Upper lobe of left lung (tissue), 6 donors: Measurements from ENCODE around the gene TUBB. TPM values are rescaled to one million over a fixed set of nuclear protein-coding genes. Genes with fewer than 3 reads are reported as not detected.

ENCODE experiments used
- ATAC-seq, 2 donors: fragments of 200-7000 bp; cut with Tn5 transposase; one replicate each; pipeline ENCODE4 v1.9.1; 2022; ENCODE audit warnings: mild to moderate bottlenecking in 2 of 2, moderate library complexity in 2 of 2; ENCODE audit not compliant: low FRiP score in 2 of 2
- DNase-seq, 2 donors: peaks; one replicate each; pipeline ENCODE4 v3.0.0-alpha.2; 2019 to 2020
- H3K27ac ChIP-seq, 4 donors: fragments of 200-600 bp; sonication (generic); one replicate each; pipeline ENCODE4 v1.5.1; 2016 to 2019
- H3K27me3 ChIP-seq, 4 donors: fragments of 200-600 bp; sonication (generic); one replicate each; pipeline ENCODE4 v1.5.1; 2017 to 2019
- H3K36me3 ChIP-seq, 4 donors: fragments of 200-600 bp; sonication (generic); one replicate each; pipeline ENCODE4 v1.5.1; 2016 to 2019
- H3K4me1 ChIP-seq, 4 donors: fragments of 200-600 bp; sonication (generic); one replicate each; pipeline ENCODE4 v1.5.1; 2018 to 2019
- H3K4me3 ChIP-seq, 4 donors: fragments of 200-600 bp; sonication (generic); one replicate each; pipeline ENCODE4 v1.5.1; 2017 to 2019; ENCODE audit warnings: mild to moderate bottlenecking in 2 of 4, moderate library complexity in 1 of 4
- H3K9me3 ChIP-seq, 4 donors: fragments of 200-600 bp; sonication (generic); one replicate each; pipeline ENCODE4 v1.5.1; 2018 to 2019
- CTCF ChIP-seq, 6 experiments: fragments of 450-650 bp in 4 of 6; fragments of 200-600 bp in 2 of 6; sonication (generic) in 2 of 6; IDR thresholded peaks; one replicate each; pipeline ENCODE4 v1.5.1; 2016 to 2019; ENCODE audit warnings: antibody characterized with exemption in 6 of 6
- EP300 ChIP-seq, 4 donors: sonication (generic); formaldehyde crosslinking; IDR thresholded peaks; one replicate each; pipeline ENCODE4 v1.5.1; 2017; ENCODE audit warnings: antibody characterized with exemption in 4 of 4, control low read depth in 2 of 4
- POLR2A ChIP-seq, 4 donors: fragments of 450-650 bp; IDR thresholded peaks; one replicate each; pipeline ENCODE4 v1.5.1; 2016 to 2017; ENCODE audit warnings: antibody characterized with exemption in 4 of 4, mild to moderate bottlenecking in 2 of 4
- POLR2AphosphoS5 ChIP-seq, 2 donors: sonication (generic); formaldehyde crosslinking; IDR thresholded peaks; one replicate each; pipeline ENCODE4 v1.5.1; 2017; ENCODE audit warnings: antibody characterized with exemption in 2 of 2
- WGBS, 2 donors: methylation state at CpG; one replicate each; pipeline ENCODE4 v1.1.5; 2017 to 2018; 5-methylcytosine and 5-hydroxymethylcytosine counted together
- total RNA-seq, 6 donors: library from RNA; depleted of rRNA in 4 of 6; stranded (reverse); fragments of >200 nt in 4 of 6; gene quantifications; one replicate each; pipeline versions ENCODE4 v1.1.0 to v1.2.1, GENCODE V29; 2016 to 2021
- donor health status: DM: no; HTN: no; CAD: no; lungs with moderate emphysema.
- donor health status: DM: no; HTN: yes; CAD: no; lungs with severe emphysema.

The TUBB gene
- total RNA-seq, 6 donors from 2014 or later = 71.2 to 347 (median 149) TPM

GRCh38 chr6:30743099-30744053 lies 23.2 kb downstream of the TUBB start:
- Histone ChIP-seq H3K4me3 (peak overlapping the region; percentile 66 to 90 (median 82)), H3K9me3 (no peaks in the 10 kb centered on the region), H3K36me3 (peaks cover 4 to 30% (median 21%) of the 10 kb centered on the region in 4 donors), H3K27me3 (no peaks in the 10 kb centered on the region), H3K4me1 (peaks cover 33 to 48% (median 45%) of the 10 kb centered on the region in 4 donors), H3K27ac (peak overlapping the region; percentile 93 to 97 (median 95))
- DNase-seq (peak; percentile 53 to 73), ATAC-seq (peak; percentile 0 to 20)
- WGBS, 2 donors = 5 to 6% methylated on average over 37 to 54 of the region's 55 CpGs
- TF ChIP-seq POLR2A (IDR thresholded peaks at IDR 0.05) (peak in 1 of 4 donors; percentile 15), EP300 (IDR thresholded peaks at IDR 0.05) (no peak)

GRCh38 chr6:30744054-30744805 lies 24.1 kb downstream of the TUBB start, which contains the start of gene IER3:
Gene IER3 (minus strand): TSS chr6:30744547. CDS start chr6:30744518, 29 bp downstream.
- peak; percentile 70 to 71 for ATAC-seq
- TF ChIP-seq CTCF (IDR thresholded peaks at IDR 0.05) = peak; percentile 55 to 76 (median 62)
- no peak for TF ChIP-seq EP300 (IDR thresholded peaks at IDR 0.05)
- TF ChIP-seq POLR2AphosphoS5 (IDR thresholded peaks at IDR 0.05) = peak; percentile 96
- peak; percentile 61 to 93 (median 79) for TF ChIP-seq POLR2A (IDR thresholded peaks at IDR 0.05)

GRCh38 chr6:30747300-30747687 lies 27.1 kb downstream of the TUBB start:
- no peaks in the 10 kb centered on the region for H3K9me3 ChIP-seq
- H3K27ac ChIP-seq = peak overlapping the region in 2 of 4 donors; percentile 23 to 48
- no peak for TF ChIP-seq POLR2A (IDR thresholded peaks at IDR 0.05)
- no peak for TF ChIP-seq EP300 (IDR thresholded peaks at IDR 0.05)
- TF ChIP-seq CTCF (IDR thresholded peaks at IDR 0.05) = no peak
- no peak for TF ChIP-seq POLR2AphosphoS5 (IDR thresholded peaks at IDR 0.05)
- H3K27me3 ChIP-seq = no peaks in the 10 kb centered on the region
- DNase-seq (no peak), ATAC-seq (no peak)
- peaks cover 35 to 49% (median 41%) of the 10 kb centered on the region in 4 donors for H3K4me1 ChIP-seq
- no peak overlapping the region for H3K4me3 ChIP-seq
- 61 to 82% methylated on average over 1 of the region's 1 CpG for WGBS, 2 donors
- no peaks in the 10 kb centered on the region for H3K36me3 ChIP-seq

More at GRCh38 chr6:30744054-30744805, 24.1 kb downstream of the TUBB start, which contains the start of gene IER3:
- Histone ChIP-seq H3K4me3 (peak within 1 kb of the TSS; percentile 66 to 90 (median 82)), H3K4me1 (peaks cover 40 to 50% (median 46%) of the 10 kb centered on the region in 4 donors), H3K27me3 (no peaks in the 10 kb centered on the region), H3K9me3 (no peaks in the 10 kb centered on the region), H3K27ac (peak within 1 kb of the TSS; percentile 93 to 97 (median 95)), H3K36me3 (peaks cover 4 to 21% (median 16%) of the 10 kb centered on the region in 4 donors)
- 1% methylated on average over 29 to 35 of the region's 54 CpGs for WGBS, 2 donors
- DNase-seq = peak; percentile 92 to 95

GRCh38 chr6:30747902-30748769 lies 28.0 kb downstream of the TUBB start:
- Histone ChIP-seq H3K27me3 (no peaks in the 10 kb centered on the region), H3K4me3 (no peak overlapping the region), H3K27ac (peak overlapping the region in 3 of 4 donors; percentile 23 to 48 (median 28)), H3K36me3 (no peaks in the 10 kb centered on the region), H3K4me1 (peaks cover 33 to 54% (median 48%) of the 10 kb centered on the region in 4 donors), H3K9me3 (no peaks in the 10 kb centered on the region)
- DNase-seq (no peak), ATAC-seq (no peak)
- TF ChIP-seq EP300 (IDR thresholded peaks at IDR 0.05) = no peak
- no peak for TF ChIP-seq POLR2A (IDR thresholded peaks at IDR 0.05)
- no peak for TF ChIP-seq POLR2AphosphoS5 (IDR thresholded peaks at IDR 0.05)
- TF ChIP-seq CTCF (IDR thresholded peaks at IDR 0.05) = no peak
- WGBS, 2 donors = 47 to 60% methylated on average over 6 of the region's 6 CpGs
